HepG2 (cell line): ENCODE measurements around the gene DNAH9. TPM values are rescaled to one million over a fixed set of nuclear protein-coding genes. Genes with fewer than 3 reads are reported as not detected.

Source experiments
- ATAC-seq: fragments of 200-7000 bp; cut with Tn5 transposase; 3 replicates; pipeline ENCODE4 v1.9.1; 2020; ENCODE audit warnings: mild to moderate bottlenecking, moderate library complexity
- BruUV-seq: library from RNA; stranded (reverse); fragments of 400-500 nt; replicated peaks from 2 replicates; lab custom pipeline; 2021; lab: Mats Ljungman, UMichigan
- CTCF ChIA-PET: fragments of 300-600 bp; formaldehyde crosslinking; extraction: SDS; loops from one replicate; lab custom pipeline; 2021; ENCODE audit warnings: low total read pairs, inconsistent platforms, low intra/inter-chr PET ratio; lab: Yijun Ruan, JAX
- POLR2A ChIA-PET: fragments of 350-600 bp; sonication (Branson Sonifier 250); formaldehyde crosslinking; loops from one replicate; lab custom pipeline; 2020; ENCODE audit warnings: antibody characterized with exemption, inconsistent platforms; lab: Yijun Ruan, JAX
- DNase-seq: peaks from one replicate; pipeline ENCODE4 v3.0.0-alpha.2; 2015; ENCODE audit warnings: low spot score
- FAIRE-seq: peaks from 3 replicates; lab custom pipeline; 2011; peaks lifted over from hg19 to GRCh38; lab: Jason Lieb, UNC
- H2AFZ ChIP-seq: one replicate; pipeline ENCODE4 v1.6.1; 2011; ENCODE audit warnings: low read length, inconsistent platforms
- H3K27ac ChIP-seq: fragments of 300-600 bp; 3 replicates; pipeline ENCODE4 v1.8.0; 2011; ENCODE audit warnings: mixed run types, mild to moderate bottlenecking, mixed read lengths, low read length, inconsistent platforms; ENCODE audit not compliant: insufficient read depth; ENCODE audit errors: extremely low read length
- H3K27me3 ChIP-seq, 2 experiments: fragments of 200-600 bp in 1 of 2; 2 replicates in 1 of 2; 3 replicates in 1 of 2; pipeline versions ENCODE4 v1.6.0 to v1.8.0; 2011; ENCODE audit warnings: low read length in 2 of 2, mild to moderate bottlenecking in 2 of 2, moderate library complexity in 2 of 2, inconsistent platforms in 1 of 2; ENCODE audit not compliant: insufficient read depth in 2 of 2, control insufficient read depth in 1 of 2
- H3K36me3 ChIP-seq, 2 experiments: fragments of 200-600 bp in 1 of 2; replicated peaks in 1 of 2; 2 replicates in 1 of 2; 3 replicates in 1 of 2; pipeline versions ENCODE4 v1.5.1 to v1.8.0; 2011; ENCODE audit warnings: low read length in 2 of 2, inconsistent platforms in 1 of 2; ENCODE audit not compliant: insufficient read depth in 2 of 2, control insufficient read depth in 1 of 2
- H3K4me1 ChIP-seq: 2 replicates; pipeline ENCODE4 v1.5.1; 2012; ENCODE audit warnings: low read length, inconsistent platforms; ENCODE audit not compliant: insufficient read depth
- H3K4me2 ChIP-seq: 2 replicates; pipeline ENCODE4 v1.6.0; 2011; ENCODE audit warnings: low read depth, low read length, inconsistent platforms
- H3K4me3 ChIP-seq, 3 experiments: fragments of 200-600 bp in 1 of 3; sonication (generic), shearing (Covaris generic) in 1 of 3; replicated peaks in 1 of 3; 2 replicates each; pipeline ENCODE4 v1.5.1; 2011 to 2016; ENCODE audit warnings: low read length in 3 of 3, inconsistent platforms in 2 of 3, low read depth in 2 of 3, mild to moderate bottlenecking in 2 of 3, control low read depth in 1 of 3, mixed read lengths in 1 of 3; ENCODE audit not compliant: insufficient read depth in 1 of 3
- H3K79me2 ChIP-seq: one replicate; pipeline ENCODE4 v1.6.1; 2011; ENCODE audit warnings: low read length, inconsistent platforms; ENCODE audit not compliant: insufficient read depth
- H3K9ac ChIP-seq: 2 replicates; pipeline ENCODE4 v1.6.0; 2011; ENCODE audit warnings: mild to moderate bottlenecking, low read depth, low read length, inconsistent platforms; ENCODE audit not compliant: insufficient read depth
- H3K9me3 ChIP-seq: 2 replicates; pipeline ENCODE4 v1.5.1; 2012; ENCODE audit warnings: mild to moderate bottlenecking, low read length
- H4K20me1 ChIP-seq: 2 replicates; pipeline ENCODE4 v1.6.0; 2011; ENCODE audit warnings: inconsistent platforms, mild to moderate bottlenecking, low read length, moderate library complexity; ENCODE audit not compliant: insufficient read depth
- NCOR1 ChIP-seq: fragments of 200-600 bp; sonication (generic); IDR thresholded peaks from 2 replicates; pipeline ENCODE4 v1.7.0; 2017; ENCODE audit warnings: antibody characterized with exemption, low read length, borderline replicate concordance
- NFE2 ChIP-seq: sonication (generic); formaldehyde crosslinking; IDR thresholded peaks from 2 replicates; pipeline ENCODE4 v1.4.0; 2020; ENCODE audit warnings: missing genetic modification reagents
- PHF21A ChIP-seq: sonication (generic); formaldehyde crosslinking; IDR thresholded peaks from 2 replicates; pipeline ENCODE4 v1.5.0; 2020; ENCODE audit warnings: mild to moderate bottlenecking, missing genetic modification reagents
- PHF5A ChIP-seq: IDR thresholded peaks from one replicate; pipeline ENCODE4 v1.6.1; 2018; ENCODE audit warnings: low read depth, missing genetic modification reagents; ENCODE audit not compliant: unreplicated experiment
- RORA ChIP-seq: sonication (generic); formaldehyde crosslinking; IDR thresholded peaks from 2 replicates; pipeline ENCODE4 v1.5.0; 2020; ENCODE audit warnings: mild to moderate bottlenecking, missing genetic modification reagents, moderate library complexity
- THYN1 ChIP-seq: sonication (generic); formaldehyde crosslinking; IDR thresholded peaks from 2 replicates; pipeline ENCODE4 v1.8.1; 2023; ENCODE audit warnings: low read depth, mild to moderate bottlenecking, moderate library complexity, missing genetic modification reagents, borderline replicate concordance
- ZFP91 ChIP-seq: sonication (generic); formaldehyde crosslinking; IDR thresholded peaks from 2 replicates; pipeline ENCODE4 v1.9.0; 2022; ENCODE audit warnings: missing genetic modification reagents, mild to moderate bottlenecking, borderline replicate concordance
- ZNF280B ChIP-seq: sonication (generic); formaldehyde crosslinking; IDR thresholded peaks from 2 replicates; pipeline ENCODE4 v1.5.0; 2020; ENCODE audit warnings: missing genetic modification reagents, mild to moderate bottlenecking, borderline replicate concordance
- ZNF326 ChIP-seq: sonication (generic); formaldehyde crosslinking; IDR thresholded peaks from 2 replicates; pipeline ENCODE4 v1.4.0; 2020; ENCODE audit warnings: missing genetic modification reagents, borderline replicate concordance
- ZNF704 ChIP-seq: sonication (generic); formaldehyde crosslinking; IDR thresholded peaks from 2 replicates; pipeline ENCODE4 v1.8.1; 2023; ENCODE audit warnings: mild to moderate bottlenecking, inconsistent platforms, moderate library complexity, missing genetic modification reagents, borderline replicate concordance
- ZNF761 ChIP-seq: sonication (generic); formaldehyde crosslinking; conservative IDR thresholded peaks from 2 replicates; pipeline ENCODE4 v1.4.0; 2020; ENCODE audit warnings: mild to moderate bottlenecking, missing genetic modification reagents
- WGBS: methylation state at CpG from one replicate; pipeline ENCODE4 v1.1.6; 2017; ENCODE audit warnings: low lambda C conversion rate; 5-methylcytosine and 5-hydroxymethylcytosine counted together
- in situ Hi-C: cut with HindIII; loops from 2 replicates; pipeline ENCODE4 v1.10.0; 2017; ENCODE audit warnings: low pct_unique_long_range_greater_than_20kb; ENCODE audit not compliant: extremely low pct_ligation_motif_present
- intact Hi-C: fragments of 100-400 bp; cut with micrococcal nuclease; formaldehyde crosslinking; loops from one replicate; pipeline ENCODE4 v1.10.0; 2022; ENCODE audit not compliant: unreplicated experiment
- polyA plus RNA-seq, 8 experiments: library from polyadenylated mRNA; depleted of rRNA in 3 of 8; stranded (reverse) in 7 of 8; unstranded in 1 of 8; fragments of >200 nt; fragmentation: Illumina TruSeq in 4 of 8; extraction: Trizol in 4 of 8; gene quantifications; 2 replicates each; pipeline versions ENCODE4 v1.2.1 to v1.2.3, GENCODE V29; 2011 to 2016; ENCODE audit warnings: low read depth in 4 of 8, missing spikeins in 1 of 8, mixed read lengths in 1 of 8; ENCODE audit not compliant: insufficient read depth in 1 of 8
- total RNA-seq, 5 experiments: library from RNA; depleted of rRNA; stranded (reverse); fragments of >200 nt; fragmentation: Illumina TruSeq; extraction: Trizol; gene quantifications; 2 replicates each; pipeline ENCODE4 v1.2.3, GENCODE V29; 2016; ENCODE audit warnings: low read depth in 1 of 5

The DNAH9 gene
- total and polyA plus RNA-seq, 2 of the 13 experiments (the other 11 are each of a cell fraction or from before 2014, with no cell fraction given) = not detected

- H2AFZ ChIP-seq = no peak overlapping the region
- CTCF ChIA-PET = no interaction called here
- no peaks in the 10 kb centered on the region for H3K79me2 ChIP-seq
- DNase-seq (no peak), FAIRE-seq (no peak), ATAC-seq (no peak)
- no peak overlapping the region for H3K9ac ChIP-seq
- in situ Hi-C loops (no loop called here), intact Hi-C loops (no loop called here)
- TF ChIP-seq NFE2 = no peak
- no peak for TF ChIP-seq RORA
- 40% methylated on average over 5 of the region's 5 CpGs for WGBS
- no peak overlapping the region for H3K4me3 ChIP-seq
- no peaks in the 10 kb centered on the region for H3K36me3 ChIP-seq
- no peaks in the 10 kb centered on the region for H3K9me3 ChIP-seq
- no peak overlapping the region for H3K27ac ChIP-seq
- no TSS peak for BruUV-seq
- POLR2A ChIA-PET = no interaction called here
- H3K27me3 ChIP-seq = no peaks in the 10 kb centered on the region; a peak in 1 of 5 replicates
- H3K4me1 ChIP-seq = no peaks in the 10 kb centered on the region
- H3K4me2 ChIP-seq = no peak overlapping the region
- no peaks in the 10 kb centered on the region for H4K20me1 ChIP-seq
Observed at GRCh38 chr17:11780621-11781020, 182.4 kb downstream of the DNAH9 start.

- Histone ChIP-seq H3K9ac (no peak overlapping the region), H3K79me2 (no peaks in the 10 kb centered on the region), H3K4me1 (no peaks in the 10 kb centered on the region), H3K36me3 (no peaks in the 10 kb centered on the region), H3K4me3 (no peak overlapping the region), H3K9me3 (peaks cover 11% of the 10 kb centered on the region), H3K4me2 (no peak overlapping the region), H3K27ac (no peak overlapping the region), H2AFZ (no peak overlapping the region), H4K20me1 (no peaks in the 10 kb centered on the region), H3K27me3 (no peaks in the 10 kb centered on the region; a peak in 1 of 5 replicates)
- 20% methylated on average over 8 of the region's 9 CpGs for WGBS
- CTCF ChIA-PET = no interaction called here
- no peak for TF ChIP-seq NCOR1
- TF ChIP-seq ZFP91 (CRISPR knock-in tag) = no peak
- TF ChIP-seq PHF5A = no peak
- no peak for TF ChIP-seq THYN1
- TF ChIP-seq ZNF704 (CRISPR knock-in tag) = no peak
- TF ChIP-seq ZNF280B = no peak
- TF ChIP-seq ZNF326 (CRISPR knock-in tag) = no peak
- no peak for TF ChIP-seq PHF21A (CRISPR knock-in tag)
- no peak for TF ChIP-seq ZNF761 (CRISPR knock-in tag)
- in situ Hi-C loops = no loop called here
- BruUV-seq = no TSS peak
- DNase-seq (no peak), ATAC-seq (no peak), FAIRE-seq (no peak)
- POLR2A ChIA-PET = no interaction called here
- intact Hi-C loops = no loop called here
Observed at GRCh38 chr17:11786711-11787438, 188.6 kb downstream of the DNAH9 start.
